Central memory CD8-positive, alpha-beta T cell (primary cell): Measurements from ENCODE around the gene MUC4.

Experiments used
- ATAC-seq: fragments of 150-1000 bp; cut with Tn5 transposase; replicated peaks from 2 replicates; pipeline ENCODE4 v1.10.0; 2022; ENCODE audit warnings: mild to moderate bottlenecking, moderate FRiP score, moderate number of reproducible peaks; ENCODE audit not compliant: poor library complexity, severe bottlenecking; ENCODE audit errors: extremely low read depth
- DNase-seq, 2 donors: peaks; one replicate each; pipeline ENCODE4 v3.0.0; 2021; ENCODE audit warnings: low spot score in 2 of 2
- H3K27ac Mint-ChIP-seq: one replicate; pipeline ENCODE4 v1.8.0; 2022; ENCODE audit warnings: low read depth, mild to moderate bottlenecking, moderate library complexity, mixed read lengths
- H3K27me3 Mint-ChIP-seq: one replicate; pipeline ENCODE4 v1.8.0; 2022; ENCODE audit warnings: mixed read lengths
- H3K36me3 Mint-ChIP-seq: one replicate; pipeline ENCODE4 v1.8.0; 2022; ENCODE audit warnings: mild to moderate bottlenecking, moderate library complexity, mixed read lengths; ENCODE audit not compliant: insufficient read depth
- H3K4me1 Mint-ChIP-seq: one replicate; pipeline ENCODE4 v1.8.0; 2022; ENCODE audit warnings: mixed read lengths
- H3K4me3 Mint-ChIP-seq: one replicate; pipeline ENCODE4 v1.8.0; 2022; ENCODE audit warnings: mild to moderate bottlenecking, moderate library complexity, mixed read lengths
- H3K9me3 Mint-ChIP-seq: one replicate; pipeline ENCODE4 v1.8.0; 2022; ENCODE audit warnings: mixed read lengths

The MUC4 gene

DNA sequence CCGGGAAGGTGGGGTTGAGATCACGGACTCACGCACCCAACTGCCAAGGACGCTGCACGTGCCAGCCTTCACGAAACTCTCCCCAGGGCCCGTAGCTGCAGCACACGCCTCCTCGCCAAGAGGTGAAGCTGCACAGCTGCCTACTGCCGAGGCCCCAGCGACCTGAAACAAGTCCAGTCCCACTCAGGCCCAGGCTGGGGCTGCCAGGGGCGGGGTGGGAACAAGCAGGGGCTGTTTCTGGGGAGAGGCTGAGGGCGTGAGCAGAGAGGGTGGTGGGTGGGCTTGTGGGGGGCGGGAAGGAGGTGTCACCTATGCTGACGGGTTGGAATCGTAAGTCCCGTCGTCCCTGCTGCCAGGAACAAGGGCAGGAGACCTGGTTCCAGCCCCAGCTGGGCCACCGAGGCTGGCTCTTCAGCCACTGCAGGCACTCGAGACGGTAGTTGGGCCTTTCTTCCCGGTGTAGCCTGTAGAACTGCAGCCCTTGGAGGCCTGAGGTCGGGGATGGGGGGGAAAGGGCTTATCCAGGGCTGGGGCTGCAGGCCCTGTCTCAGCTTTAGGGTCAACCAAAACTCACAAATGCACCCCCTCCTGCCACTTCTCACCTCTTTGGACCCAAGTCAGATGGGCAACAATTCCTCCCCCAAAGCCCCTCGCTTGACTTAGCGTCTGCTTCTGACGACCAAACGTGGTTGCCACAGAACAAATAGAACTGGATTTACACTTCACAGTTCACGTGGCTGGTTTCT lies 46.6 kb downstream of the MUC4 start:
- Mint-ChIP-seq H3K27ac (no peak overlapping the region), H3K9me3 (no peaks in the 10 kb centered on the region), H3K4me1 (peaks cover 6% of the 10 kb centered on the region), H3K27me3 (peaks cover 26% of the 10 kb centered on the region), H3K36me3 (peaks cover 1% of the 10 kb centered on the region), H3K4me3 (no peak overlapping the region)
- ATAC-seq, result no peak
- no peak for DNase-seq

DNA sequence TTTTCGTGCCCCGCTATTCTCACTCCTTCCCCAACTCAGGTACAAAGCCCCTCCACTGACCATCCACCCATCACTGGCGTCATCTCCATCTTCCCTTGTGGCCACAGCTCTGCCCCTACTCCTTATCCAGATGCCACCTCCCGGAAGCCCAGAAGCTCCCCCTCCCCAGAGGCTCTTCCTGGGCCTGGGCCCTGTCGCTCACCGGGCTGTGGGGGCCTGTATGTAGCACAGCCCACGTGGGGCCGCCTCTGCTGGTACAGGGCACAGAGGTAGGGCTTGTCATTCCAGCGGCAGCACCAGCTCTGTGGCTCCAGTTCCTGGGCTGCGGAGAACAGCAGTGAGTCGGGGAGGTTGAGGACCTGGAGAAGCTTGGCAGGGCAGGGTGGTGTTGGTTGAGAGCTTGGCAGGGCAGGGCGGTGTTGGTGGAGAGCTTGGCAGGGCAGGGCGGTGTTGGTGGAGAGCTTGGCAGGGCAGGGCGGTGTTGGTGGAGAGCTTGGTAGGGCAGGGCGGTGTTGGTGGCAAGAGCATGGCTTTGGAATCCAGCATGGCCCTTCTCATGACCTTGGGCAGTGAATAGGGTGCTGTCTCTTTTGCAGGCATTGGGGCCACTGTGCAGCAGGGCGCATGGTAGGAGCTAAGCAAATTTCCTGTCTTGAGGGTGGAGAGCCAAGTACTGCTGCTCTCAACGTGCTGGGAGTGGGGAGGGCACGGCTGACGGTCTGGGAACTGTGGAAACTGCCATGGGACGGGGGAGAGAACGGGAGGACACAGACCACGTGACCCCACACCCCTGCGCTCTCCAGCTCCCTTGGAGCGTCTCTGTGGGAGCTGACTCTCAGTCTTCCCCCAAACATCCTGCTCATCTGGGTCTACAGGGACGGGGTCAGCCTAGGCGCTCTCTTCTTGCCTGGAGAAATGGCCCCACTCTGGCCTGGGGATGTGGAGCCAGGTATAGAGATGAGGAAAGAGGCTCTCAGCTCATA lies 47.6 kb downstream of the MUC4 start:
- no peak for ATAC-seq
- no peak for DNase-seq
- Mint-ChIP-seq H3K4me3 (no peak overlapping the region), H3K4me1 (peaks cover 6% of the 10 kb centered on the region), H3K9me3 (no peaks in the 10 kb centered on the region), H3K27ac (no peak overlapping the region), H3K27me3 (peaks cover 36% of the 10 kb centered on the region), H3K36me3 (peaks cover 1% of the 10 kb centered on the region)

DNA sequence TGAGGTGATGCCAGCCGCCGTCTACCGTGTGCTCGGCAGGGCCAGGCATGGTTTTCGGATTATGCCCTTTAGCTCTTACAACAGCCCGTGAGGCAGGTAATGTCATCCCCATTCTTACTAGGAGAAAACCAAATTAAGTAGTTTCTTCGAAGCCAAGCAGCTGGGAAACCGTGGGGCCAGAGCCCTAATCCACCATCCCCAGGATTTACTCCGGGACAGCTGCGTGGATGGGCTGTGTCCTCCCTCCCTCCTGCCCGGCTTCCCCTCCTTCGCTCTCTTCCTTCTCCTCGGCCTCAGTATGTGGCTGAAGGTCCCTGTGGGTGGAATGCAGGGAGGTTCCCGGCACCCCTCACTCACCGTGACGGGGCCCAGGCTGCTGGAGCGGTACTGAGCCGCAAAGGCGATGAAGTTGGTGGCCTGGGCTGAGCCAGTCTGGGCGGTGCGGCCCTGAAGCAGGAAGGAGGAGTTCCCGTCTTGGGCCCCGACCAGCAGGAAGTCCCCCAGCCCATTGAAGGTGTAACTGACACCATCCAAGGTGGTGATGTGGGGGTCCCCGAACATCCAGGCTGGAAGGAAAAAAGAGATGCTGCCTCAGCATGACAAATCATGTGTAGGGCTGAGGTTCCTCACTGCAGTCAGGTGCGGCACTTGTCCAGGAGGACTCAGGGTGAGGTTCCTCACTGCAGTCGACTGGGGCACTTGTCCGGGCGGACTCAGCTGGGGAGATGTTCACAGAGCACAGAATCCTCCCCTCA lies 48.5 kb downstream of the MUC4 start:
- no peak for ATAC-seq
- no peak overlapping the region for H3K4me3 Mint-ChIP-seq
- peaks cover 43% of the 10 kb centered on the region for H3K27me3 Mint-ChIP-seq

DNA sequence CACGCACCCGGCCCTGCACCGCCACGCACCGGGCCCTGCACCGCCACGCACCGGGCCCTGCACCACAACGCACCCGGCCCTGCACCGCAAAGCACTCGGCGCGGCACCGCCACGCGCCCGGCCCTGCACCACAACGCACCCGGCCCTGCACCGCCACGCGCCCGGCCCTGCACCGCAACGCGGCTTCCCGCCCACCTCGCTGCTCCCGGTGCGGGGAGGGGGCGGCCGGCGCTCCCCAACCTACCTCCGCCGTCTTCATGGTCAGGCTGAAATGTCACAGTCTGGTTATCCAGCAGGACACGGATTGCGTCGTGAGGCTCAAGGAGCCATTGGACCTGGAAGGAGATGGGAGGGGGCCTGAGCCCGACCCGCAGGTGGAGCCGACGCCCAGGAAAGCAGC lies 49.1 kb downstream of the MUC4 start:
- no peak overlapping the region for H3K4me3 Mint-ChIP-seq
- peaks cover 10% of the 10 kb centered on the region for H3K4me1 Mint-ChIP-seq
- ATAC-seq, result no peak
- peaks cover 1% of the 10 kb centered on the region for H3K36me3 Mint-ChIP-seq
- H3K27me3 Mint-ChIP-seq, result peaks cover 49% of the 10 kb centered on the region
- no peak for DNase-seq
- H3K27ac Mint-ChIP-seq, result no peak overlapping the region
- H3K9me3 Mint-ChIP-seq, result no peaks in the 10 kb centered on the region

More for the DNA sequence above, 48.5 kb downstream of the MUC4 start:
- peaks cover 1% of the 10 kb centered on the region for H3K36me3 Mint-ChIP-seq
- DNase-seq, result no peak
- H3K4me1 Mint-ChIP-seq, result peaks cover 6% of the 10 kb centered on the region
- H3K9me3 Mint-ChIP-seq, result no peaks in the 10 kb centered on the region
- H3K27ac Mint-ChIP-seq, result no peak overlapping the region

DNA sequence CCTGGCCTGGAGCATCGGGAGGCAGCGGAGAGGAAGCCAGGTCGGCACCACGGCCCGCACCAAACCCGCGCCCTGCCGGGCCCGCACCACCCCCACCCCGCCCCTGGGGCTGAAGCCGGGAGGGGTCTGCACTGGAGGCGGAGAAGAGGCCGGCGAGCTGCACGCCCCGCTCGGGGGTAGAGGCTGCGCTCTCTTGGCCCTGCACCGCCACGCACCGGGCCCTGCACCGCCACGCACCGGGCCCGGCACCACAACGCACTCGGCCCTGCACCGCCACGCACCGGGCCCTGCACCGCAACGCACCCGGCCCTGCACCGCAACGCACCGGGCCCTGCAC lies 49.5 kb downstream of the MUC4 start:
- H3K4me3 Mint-ChIP-seq, result no peak overlapping the region
- no peak for DNase-seq
- no peaks in the 10 kb centered on the region for H3K9me3 Mint-ChIP-seq
- peaks cover 1% of the 10 kb centered on the region for H3K36me3 Mint-ChIP-seq
- ATAC-seq, result no peak
- H3K27ac Mint-ChIP-seq, result no peak overlapping the region
- H3K4me1 Mint-ChIP-seq, result peaks cover 12% of the 10 kb centered on the region
- H3K27me3 Mint-ChIP-seq, result peaks cover 53% of the 10 kb centered on the region

DNA sequence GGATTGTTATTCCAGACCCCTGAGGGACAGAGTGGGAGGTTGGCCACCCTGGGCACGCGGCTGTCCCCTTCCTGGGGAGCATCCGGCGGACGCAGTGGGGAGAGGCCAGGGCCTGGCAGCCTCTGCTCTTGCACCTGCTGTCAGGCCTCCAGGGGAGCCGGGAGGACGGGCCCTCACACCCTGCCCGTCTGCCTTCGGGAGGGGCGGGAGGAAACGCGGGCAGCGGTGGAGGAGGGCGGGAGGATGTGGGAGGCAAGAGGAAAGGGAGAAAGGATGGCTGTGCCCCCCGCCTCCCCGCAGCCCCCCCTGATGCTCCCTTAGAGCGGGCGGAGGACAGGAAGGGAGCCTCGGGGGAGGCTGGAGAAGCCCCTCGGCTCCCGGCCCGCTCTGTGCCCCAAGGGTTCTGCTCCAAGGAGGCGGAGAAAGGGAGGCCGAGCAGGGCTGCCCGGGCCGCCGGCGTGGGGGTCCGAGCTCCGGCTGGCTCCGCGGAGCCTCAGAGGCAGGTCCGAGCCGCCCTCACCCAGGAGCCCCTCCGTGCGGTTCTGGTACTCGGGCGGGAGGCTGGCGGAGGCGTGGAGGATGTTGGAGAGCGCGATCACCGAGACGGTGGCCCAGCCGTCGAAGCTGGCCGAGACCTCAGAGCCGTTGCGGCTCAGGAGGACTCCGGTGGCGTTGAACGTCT lies 50.0 kb downstream of the MUC4 start:
- Mint-ChIP-seq H3K9me3 (no peaks in the 10 kb centered on the region), H3K27me3 (peaks cover 58% of the 10 kb centered on the region), H3K36me3 (peaks cover 1% of the 10 kb centered on the region), H3K4me1 (peaks cover 17% of the 10 kb centered on the region), H3K4me3 (peak overlapping the region; percentile 38), H3K27ac (no peak overlapping the region)
- no peak for ATAC-seq
- DNase-seq, result no peak

DNA sequence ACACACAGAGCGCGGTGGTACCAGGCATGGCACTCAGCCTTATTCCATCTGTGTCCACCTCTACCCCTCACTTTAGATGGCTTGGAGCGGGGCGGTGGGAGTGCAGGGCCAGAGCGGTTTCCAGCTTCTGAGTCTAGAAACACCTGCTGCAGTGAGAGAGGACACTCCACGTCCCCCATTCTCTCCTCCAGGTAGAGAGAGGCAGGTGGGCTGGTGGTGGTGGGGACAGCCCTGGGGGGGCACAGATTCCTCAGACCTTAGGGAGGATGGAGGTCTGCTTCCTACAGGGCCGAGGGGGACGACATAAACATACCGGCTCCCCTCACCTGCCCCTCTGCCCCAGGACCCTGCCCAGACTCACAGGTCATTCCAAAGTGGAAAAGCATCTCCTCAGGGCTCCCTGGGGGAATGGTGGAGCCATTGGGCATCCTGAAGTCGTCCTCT lies 50.6 kb downstream of the MUC4 start:
- no peak overlapping the region for H3K27ac Mint-ChIP-seq
- ATAC-seq (no peak), DNase-seq (no peak)
- peaks cover 1% of the 10 kb centered on the region for H3K36me3 Mint-ChIP-seq
- H3K27me3 Mint-ChIP-seq, result peaks cover 59% of the 10 kb centered on the region
- H3K4me1 Mint-ChIP-seq, result peaks cover 23% of the 10 kb centered on the region
- H3K4me3 Mint-ChIP-seq, result peak overlapping the region; percentile 38
- no peaks in the 10 kb centered on the region for H3K9me3 Mint-ChIP-seq

DNA sequence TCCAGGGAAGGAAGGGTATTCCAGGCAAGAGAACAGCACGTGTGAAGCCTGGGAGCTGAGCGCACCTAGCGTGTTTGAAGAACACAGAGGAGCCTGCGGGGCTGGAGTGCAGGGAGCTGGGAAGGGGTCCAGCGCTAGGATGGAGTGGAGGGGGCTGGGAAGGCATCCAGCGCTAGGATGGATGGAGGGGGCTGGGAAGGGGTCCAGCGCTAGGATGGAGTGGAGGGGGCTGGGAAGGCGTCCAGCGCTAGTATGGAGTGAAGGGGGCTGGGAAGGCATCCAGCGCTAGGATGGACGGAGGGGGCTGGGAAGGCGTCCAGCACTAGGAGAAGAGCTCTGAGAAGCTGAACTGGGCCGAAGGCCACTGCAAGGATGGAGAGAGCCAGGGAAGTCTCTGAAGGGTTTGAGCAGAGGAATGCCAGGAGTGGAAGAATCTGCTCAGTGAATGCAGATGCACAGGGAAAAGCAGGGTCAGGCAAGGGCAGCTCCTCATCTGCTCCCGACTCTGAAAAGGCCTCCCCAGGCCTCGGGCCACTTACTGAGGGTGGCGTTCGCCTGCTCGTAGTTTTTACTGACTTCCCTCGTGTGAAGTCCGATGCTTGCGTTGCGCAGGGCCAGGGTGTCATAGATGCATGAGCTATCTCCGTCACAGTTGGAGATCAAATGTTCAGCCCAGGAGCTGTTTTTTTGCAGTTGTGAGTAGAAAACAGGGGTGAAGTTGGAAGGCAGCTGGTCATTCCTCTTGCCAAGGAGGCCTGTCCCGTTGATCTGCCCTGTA lies 51.2 kb downstream of the MUC4 start:
- Mint-ChIP-seq H3K36me3 (peaks cover 3% of the 10 kb centered on the region), H3K27me3 (peaks cover 59% of the 10 kb centered on the region), H3K4me3 (no peak overlapping the region), H3K4me1 (peaks cover 29% of the 10 kb centered on the region), H3K27ac (no peak overlapping the region), H3K9me3 (no peaks in the 10 kb centered on the region)
- DNase-seq, result no peak
- no peak for ATAC-seq

DNA sequence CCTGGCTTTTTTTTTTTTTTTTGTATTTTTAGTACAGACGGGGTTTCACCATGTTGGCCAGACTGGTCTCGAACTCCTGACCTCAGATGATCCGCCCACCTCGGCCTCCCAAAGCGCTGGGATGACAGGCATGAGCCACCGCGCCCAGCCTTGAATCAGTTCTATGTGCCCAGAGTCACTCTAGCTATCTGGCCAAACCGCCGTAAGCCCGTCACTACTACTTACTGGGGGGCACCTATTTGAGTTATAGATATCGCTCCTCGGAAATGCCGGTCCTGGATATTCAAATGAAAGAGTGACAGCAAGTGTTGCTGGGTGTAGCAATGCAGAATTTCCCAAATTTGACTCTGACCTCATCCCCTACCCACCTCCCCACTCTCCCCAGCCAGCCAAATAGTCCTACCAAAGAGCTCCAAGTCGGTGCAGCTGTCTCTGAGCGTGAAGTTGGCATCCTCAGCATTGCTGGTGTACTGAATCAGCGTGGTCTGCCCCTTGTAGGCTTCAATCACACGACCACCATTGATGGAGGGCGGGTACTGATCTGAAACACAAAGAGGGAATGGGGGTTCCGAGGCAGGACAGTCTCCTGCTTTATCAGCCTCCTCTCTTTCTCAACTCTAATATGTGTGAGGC lies 52.9 kb downstream of the MUC4 start:
- no peak for DNase-seq
- Mint-ChIP-seq H3K27me3 (peaks cover 53% of the 10 kb centered on the region), H3K4me3 (no peak overlapping the region), H3K9me3 (no peaks in the 10 kb centered on the region), H3K27ac (no peak overlapping the region), H3K36me3 (peaks cover 3% of the 10 kb centered on the region), H3K4me1 (peaks cover 31% of the 10 kb centered on the region)
- no peak for ATAC-seq

DNA sequence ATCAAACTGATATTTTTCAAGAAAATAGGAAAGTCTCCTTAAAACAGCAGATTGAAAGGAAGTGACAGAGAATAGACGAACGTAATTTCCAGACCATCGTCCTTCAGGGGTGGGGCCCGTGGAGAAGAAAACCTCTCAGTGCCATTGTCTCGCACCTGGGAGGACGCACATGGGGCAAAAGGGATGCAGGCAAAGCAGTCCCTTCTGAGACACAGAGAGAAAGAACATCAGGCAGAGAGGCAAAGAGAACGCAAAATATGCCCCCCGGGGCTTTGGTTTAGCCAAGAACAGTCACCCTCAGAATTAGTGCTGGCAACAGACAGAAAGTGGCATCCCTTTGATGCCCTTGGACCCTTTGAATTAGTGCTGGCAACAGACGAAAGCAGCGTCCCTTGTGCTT lies 53.9 kb downstream of the MUC4 start:
- H3K36me3 Mint-ChIP-seq, result peaks cover 3% of the 10 kb centered on the region
- no peak for ATAC-seq
- H3K9me3 Mint-ChIP-seq, result no peaks in the 10 kb centered on the region
- peaks cover 31% of the 10 kb centered on the region for H3K4me1 Mint-ChIP-seq
- no peak overlapping the region for H3K4me3 Mint-ChIP-seq
- H3K27me3 Mint-ChIP-seq, result peaks cover 48% of the 10 kb centered on the region
- DNase-seq, result no peak
- H3K27ac Mint-ChIP-seq, result no peak overlapping the region

DNA sequence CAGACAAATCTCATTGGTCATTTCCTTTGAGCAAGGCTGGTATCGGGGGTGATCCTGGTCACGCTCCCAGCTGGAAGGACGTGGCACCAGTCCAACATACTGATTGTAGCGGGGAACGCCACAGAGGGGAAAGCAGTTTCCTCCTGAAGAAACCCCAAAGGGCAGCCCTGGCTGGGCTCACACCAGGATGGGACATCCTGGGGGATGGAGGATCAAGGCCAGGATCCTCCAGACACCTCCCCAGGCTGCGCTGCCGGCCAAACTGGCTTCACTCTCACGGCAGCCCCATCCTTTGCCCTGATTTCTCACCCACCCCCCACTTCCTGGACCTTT lies 54.3 kb downstream of the MUC4 start:
- no peak for ATAC-seq
- Mint-ChIP-seq H3K27ac (no peak overlapping the region), H3K4me1 (peaks cover 31% of the 10 kb centered on the region), H3K27me3 (peaks cover 48% of the 10 kb centered on the region), H3K36me3 (peaks cover 3% of the 10 kb centered on the region), H3K4me3 (peak overlapping the region; percentile 46), H3K9me3 (no peaks in the 10 kb centered on the region)
- DNase-seq, result no peak
